WTC11 (cell line): ENCODE results near the gene NAALADL2. TPM values are rescaled to one million over a fixed set of nuclear protein-coding genes. Genes with fewer than 3 reads are reported as not detected.

ENCODE experiments used
- ATAC-seq: fragments of 200-7000 bp; cut with Tn5 transposase; 2 replicates; pipeline ENCODE4 v1.10.0; 2021; ENCODE audit warnings: mild to moderate bottlenecking, moderate library complexity
- CTCF ChIA-PET: fragments of 300-600 bp; sonication (Branson Sonifier 250); formaldehyde crosslinking; loops from one replicate; lab custom pipeline; 2021; ENCODE audit warnings: antibody characterized with exemption; lab: Charles Lee
- POLR2A ChIA-PET: fragments of 350-600 bp; sonication (Branson Sonifier 250); formaldehyde crosslinking; loops from one replicate; lab custom pipeline; 2021; ENCODE audit warnings: antibody characterized with exemption; lab: Charles Lee
- DNase-seq: peaks from one replicate; pipeline ENCODE4 v3.0.0; 2021; ENCODE audit warnings: low spot score
- H3K27ac Mint-ChIP-seq: 2 replicates; pipeline ENCODE4 v1.8.0; 2021; ENCODE audit warnings: mixed read lengths
- H3K27me3 Mint-ChIP-seq: 2 replicates; pipeline ENCODE4 v1.8.0; 2021; ENCODE audit warnings: low read depth, mild to moderate bottlenecking, moderate library complexity, mixed read lengths
- H3K36me3 Mint-ChIP-seq: 2 replicates; pipeline ENCODE4 v1.8.0; 2021; ENCODE audit warnings: mixed read lengths
- H3K4me1 Mint-ChIP-seq: 2 replicates; pipeline ENCODE4 v1.8.0; 2022; ENCODE audit warnings: mixed read lengths
- H3K4me3 Mint-ChIP-seq: 2 replicates; pipeline ENCODE4 v1.8.0; 2021; ENCODE audit warnings: mild to moderate bottlenecking, moderate library complexity, mixed read lengths
- H3K9me3 Mint-ChIP-seq: 2 replicates; pipeline ENCODE4 v1.8.0; 2021; ENCODE audit warnings: mixed read lengths
- ATF1 ChIP-seq: sonication (generic); formaldehyde crosslinking; IDR thresholded peaks from 2 replicates; pipeline ENCODE4 v1.8.1; 2023; ENCODE audit warnings: mild to moderate bottlenecking, moderate library complexity, missing genetic modification reagents
- CREB1 ChIP-seq: sonication (generic); formaldehyde crosslinking; IDR thresholded peaks from 2 replicates; pipeline ENCODE4 v1.8.0; 2023; ENCODE audit warnings: mild to moderate bottlenecking, missing genetic modification reagents
- ERG ChIP-seq: fragments of 250-450 bp; sonication (Bioruptor Pico); IDR thresholded peaks from 2 replicates; pipeline ENCODE4 v1.8.0; 2021; ENCODE audit warnings: mild to moderate bottlenecking
- ETV6 ChIP-seq: sonication (generic); formaldehyde crosslinking; IDR thresholded peaks from 2 replicates; pipeline ENCODE4 v1.8.1; 2022; ENCODE audit warnings: mild to moderate bottlenecking, missing genetic modification reagents
- JUN ChIP-seq: sonication (generic); formaldehyde crosslinking; IDR thresholded peaks from 2 replicates; pipeline ENCODE4 v1.8.0; 2023; ENCODE audit warnings: mild to moderate bottlenecking, missing genetic modification reagents
- MYBL2 ChIP-seq: sonication (generic); formaldehyde crosslinking; IDR thresholded peaks from 2 replicates; pipeline ENCODE4 v1.8.1; 2023; ENCODE audit warnings: mild to moderate bottlenecking, moderate library complexity, missing genetic modification reagents
- NFE2L1 ChIP-seq: sonication (generic); formaldehyde crosslinking; IDR thresholded peaks from 2 replicates; pipeline ENCODE4 v1.8.1; 2023; ENCODE audit warnings: missing genetic modification reagents
- NR3C1 ChIP-seq: sonication (generic); formaldehyde crosslinking; conservative IDR thresholded peaks from 2 replicates; pipeline ENCODE4 v1.8.1; 2023; ENCODE audit warnings: low read depth, mild to moderate bottlenecking, missing genetic modification reagents
- OVOL2 ChIP-seq: fragments of 250-450 bp; sonication (Bioruptor Pico); IDR thresholded peaks from 2 replicates; pipeline ENCODE4 v1.9.0; 2021; ENCODE audit warnings: mild to moderate bottlenecking, borderline replicate concordance
- RELA ChIP-seq: sonication (generic); formaldehyde crosslinking; IDR thresholded peaks from 2 replicates; pipeline ENCODE4 v1.8.1; 2022; ENCODE audit warnings: missing genetic modification reagents, mild to moderate bottlenecking, borderline replicate concordance
- SMAD3 ChIP-seq: sonication (generic); formaldehyde crosslinking; IDR thresholded peaks from 2 replicates; pipeline ENCODE4 v1.8.0; 2022; ENCODE audit warnings: missing genetic modification reagents, mild to moderate bottlenecking, borderline replicate concordance
- TCF7 ChIP-seq: sonication (generic); formaldehyde crosslinking; IDR thresholded peaks from 2 replicates; pipeline ENCODE4 v1.8.0; 2022; ENCODE audit warnings: mild to moderate bottlenecking, low read depth, missing genetic modification reagents, moderate library complexity
- ZBTB21 ChIP-seq: sonication (generic); formaldehyde crosslinking; IDR thresholded peaks from 2 replicates; pipeline ENCODE4 v1.8.1; 2023; ENCODE audit warnings: mild to moderate bottlenecking, missing genetic modification reagents, borderline replicate concordance
- ZNF121 ChIP-seq: sonication (generic); formaldehyde crosslinking; IDR thresholded peaks from 2 replicates; pipeline ENCODE4 v1.8.0; 2023; ENCODE audit warnings: missing genetic modification reagents
- ZNF281 ChIP-seq: sonication (generic); formaldehyde crosslinking; IDR thresholded peaks from 2 replicates; pipeline ENCODE4 v1.8.0; 2023; ENCODE audit warnings: mild to moderate bottlenecking, missing genetic modification reagents
- ZNF416 ChIP-seq: fragments of 250-450 bp; sonication (Bioruptor Pico); IDR thresholded peaks from 2 replicates; pipeline ENCODE4 v1.9.0; 2021; ENCODE audit warnings: mild to moderate bottlenecking, inconsistent platforms
- total RNA-seq: library from RNA; stranded (reverse); gene quantifications from 3 replicates; pipeline ENCODE4 v1.2.3, GENCODE V29; 2021
- TF ChIP-seq, protein P1 (sequence below): sonication (generic); formaldehyde crosslinking; conservative IDR thresholded peaks from 2 replicates; pipeline ENCODE4 v1.8.1; 2023; ENCODE audit warnings: mild to moderate bottlenecking, low read depth, missing genetic modification reagents, moderate library complexity
- TF ChIP-seq, protein P2 (sequence below): sonication (generic); formaldehyde crosslinking; conservative IDR thresholded peaks from 2 replicates; pipeline ENCODE4 v1.8.1; 2022; ENCODE audit warnings: mild to moderate bottlenecking, missing genetic modification reagents
- TF ChIP-seq, protein P3 (sequence below): sonication (generic); formaldehyde crosslinking; IDR thresholded peaks from 2 replicates; pipeline ENCODE4 v1.8.0; 2022; ENCODE audit warnings: missing genetic modification reagents
- TF ChIP-seq, protein P4 (sequence below): sonication (generic); formaldehyde crosslinking; IDR thresholded peaks from 2 replicates; pipeline ENCODE4 v1.8.1; 2022; ENCODE audit warnings: mild to moderate bottlenecking, moderate library complexity, missing genetic modification reagents
- TF ChIP-seq, protein P5 (sequence below): sonication (generic); formaldehyde crosslinking; IDR thresholded peaks from 2 replicates; pipeline ENCODE4 v1.8.1; 2022; ENCODE audit warnings: mild to moderate bottlenecking, missing genetic modification reagents, moderate library complexity, borderline replicate concordance
- TF ChIP-seq, protein P6 (sequence below): sonication (generic); formaldehyde crosslinking; IDR thresholded peaks from 2 replicates; pipeline ENCODE4 v1.8.0; 2022; ENCODE audit warnings: mild to moderate bottlenecking, missing genetic modification reagents

The NAALADL2 gene
- total RNA-seq, 1 experiment from 2014 or later, result 1.2 TPM

- TF ChIP-seq TCF7 (CRISPR knock-in tag) (no peak), MYBL2 (no peak), ZBTB21 (no peak), CREB1 (no peak), ETV6 (CRISPR knock-in tag) (no peak), ZNF416 (CRISPR knock-in tag) (no peak)
- TF ChIP-seq, protein P1, sequence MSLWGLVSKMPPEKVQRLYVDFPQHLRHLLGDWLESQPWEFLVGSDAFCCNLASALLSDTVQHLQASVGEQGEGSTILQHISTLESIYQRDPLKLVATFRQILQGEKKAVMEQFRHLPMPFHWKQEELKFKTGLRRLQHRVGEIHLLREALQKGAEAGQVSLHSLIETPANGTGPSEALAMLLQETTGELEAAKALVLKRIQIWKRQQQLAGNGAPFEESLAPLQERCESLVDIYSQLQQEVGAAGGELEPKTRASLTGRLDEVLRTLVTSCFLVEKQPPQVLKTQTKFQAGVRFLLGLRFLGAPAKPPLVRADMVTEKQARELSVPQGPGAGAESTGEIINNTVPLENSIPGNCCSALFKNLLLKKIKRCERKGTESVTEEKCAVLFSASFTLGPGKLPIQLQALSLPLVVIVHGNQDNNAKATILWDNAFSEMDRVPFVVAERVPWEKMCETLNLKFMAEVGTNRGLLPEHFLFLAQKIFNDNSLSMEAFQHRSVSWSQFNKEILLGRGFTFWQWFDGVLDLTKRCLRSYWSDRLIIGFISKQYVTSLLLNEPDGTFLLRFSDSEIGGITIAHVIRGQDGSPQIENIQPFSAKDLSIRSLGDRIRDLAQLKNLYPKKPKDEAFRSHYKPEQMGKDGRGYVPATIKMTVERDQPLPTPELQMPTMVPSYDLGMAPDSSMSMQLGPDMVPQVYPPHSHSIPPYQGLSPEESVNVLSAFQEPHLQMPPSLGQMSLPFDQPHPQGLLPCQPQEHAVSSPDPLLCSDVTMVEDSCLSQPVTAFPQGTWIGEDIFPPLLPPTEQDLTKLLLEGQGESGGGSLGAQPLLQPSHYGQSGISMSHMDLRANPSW (CRISPR knock-in tag), result no peak
- TF ChIP-seq, protein P2, sequence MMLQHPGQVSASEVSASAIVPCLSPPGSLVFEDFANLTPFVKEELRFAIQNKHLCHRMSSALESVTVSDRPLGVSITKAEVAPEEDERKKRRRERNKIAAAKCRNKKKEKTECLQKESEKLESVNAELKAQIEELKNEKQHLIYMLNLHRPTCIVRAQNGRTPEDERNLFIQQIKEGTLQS (CRISPR knock-in tag), result no peak
These were observed 532.5 kb downstream of the NAALADL2 start (continued) for GRCh38 chr3:175391601-175392000.

DNA sequence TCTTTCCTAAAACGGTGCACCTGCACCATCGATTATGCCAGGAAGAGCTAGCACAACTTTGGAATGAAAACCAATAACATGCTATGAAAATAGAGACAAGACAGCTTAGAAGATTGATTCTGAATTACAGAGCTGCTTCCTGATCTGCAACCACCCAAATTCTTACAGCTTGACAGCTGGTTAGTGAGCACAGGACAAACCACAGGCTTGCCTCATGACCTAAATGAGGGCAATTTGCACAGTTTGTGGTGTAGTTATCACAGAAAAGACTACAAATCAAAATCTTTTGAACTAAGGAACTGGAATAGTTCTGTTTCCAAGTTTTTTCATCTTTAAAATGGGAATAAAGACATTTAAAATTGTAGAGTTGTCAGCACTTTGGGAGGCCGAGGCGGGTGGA lies 533.5 kb downstream of the NAALADL2 start:
- Mint-ChIP-seq H3K36me3 (peaks cover 7% of the 10 kb centered on the region; the same call in 1 of the 2 replicates), H3K4me1 (peaks cover 18% of the 10 kb centered on the region)
- no peak for DNase-seq

GRCh38 chr3:175397372-175397771 lies 538.2 kb downstream of the NAALADL2 start:
- ChIA-PET CTCF (no interaction called here), POLR2A (no interaction called here)
- no peaks in the 10 kb centered on the region for H3K27me3 Mint-ChIP-seq
- H3K27ac Mint-ChIP-seq, result no peak overlapping the region
- DNase-seq (no peak), ATAC-seq (no peak)
- H3K4me3 Mint-ChIP-seq, result no peak overlapping the region
- peaks cover 30% of the 10 kb centered on the region for H3K4me1 Mint-ChIP-seq
- H3K9me3 Mint-ChIP-seq, result peaks cover 10% of the 10 kb centered on the region
- peaks cover 7% of the 10 kb centered on the region; the same call in 1 of the 2 replicates for H3K36me3 Mint-ChIP-seq
- TF ChIP-seq, protein P3, sequence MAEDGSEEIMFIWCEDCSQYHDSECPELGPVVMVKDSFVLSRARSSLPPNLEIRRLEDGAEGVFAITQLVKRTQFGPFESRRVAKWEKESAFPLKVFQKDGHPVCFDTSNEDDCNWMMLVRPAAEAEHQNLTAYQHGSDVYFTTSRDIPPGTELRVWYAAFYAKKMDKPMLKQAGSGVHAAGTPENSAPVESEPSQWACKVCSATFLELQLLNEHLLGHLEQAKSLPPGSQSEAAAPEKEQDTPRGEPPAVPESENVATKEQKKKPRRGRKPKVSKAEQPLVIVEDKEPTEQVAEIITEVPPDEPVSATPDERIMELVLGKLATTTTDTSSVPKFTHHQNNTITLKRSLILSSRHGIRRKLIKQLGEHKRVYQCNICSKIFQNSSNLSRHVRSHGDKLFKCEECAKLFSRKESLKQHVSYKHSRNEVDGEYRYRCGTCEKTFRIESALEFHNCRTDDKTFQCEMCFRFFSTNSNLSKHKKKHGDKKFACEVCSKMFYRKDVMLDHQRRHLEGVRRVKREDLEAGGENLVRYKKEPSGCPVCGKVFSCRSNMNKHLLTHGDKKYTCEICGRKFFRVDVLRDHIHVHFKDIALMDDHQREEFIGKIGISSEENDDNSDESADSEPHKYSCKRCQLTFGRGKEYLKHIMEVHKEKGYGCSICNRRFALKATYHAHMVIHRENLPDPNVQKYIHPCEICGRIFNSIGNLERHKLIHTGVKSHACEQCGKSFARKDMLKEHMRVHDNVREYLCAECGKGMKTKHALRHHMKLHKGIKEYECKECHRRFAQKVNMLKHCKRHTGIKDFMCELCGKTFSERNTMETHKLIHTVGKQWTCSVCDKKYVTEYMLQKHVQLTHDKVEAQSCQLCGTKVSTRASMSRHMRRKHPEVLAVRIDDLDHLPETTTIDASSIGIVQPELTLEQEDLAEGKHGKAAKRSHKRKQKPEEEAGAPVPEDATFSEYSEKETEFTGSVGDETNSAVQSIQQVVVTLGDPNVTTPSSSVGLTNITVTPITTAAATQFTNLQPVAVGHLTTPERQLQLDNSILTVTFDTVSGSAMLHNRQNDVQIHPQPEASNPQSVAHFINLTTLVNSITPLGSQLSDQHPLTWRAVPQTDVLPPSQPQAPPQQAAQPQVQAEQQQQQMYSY, result no peak
- TF ChIP-seq, protein P4, sequence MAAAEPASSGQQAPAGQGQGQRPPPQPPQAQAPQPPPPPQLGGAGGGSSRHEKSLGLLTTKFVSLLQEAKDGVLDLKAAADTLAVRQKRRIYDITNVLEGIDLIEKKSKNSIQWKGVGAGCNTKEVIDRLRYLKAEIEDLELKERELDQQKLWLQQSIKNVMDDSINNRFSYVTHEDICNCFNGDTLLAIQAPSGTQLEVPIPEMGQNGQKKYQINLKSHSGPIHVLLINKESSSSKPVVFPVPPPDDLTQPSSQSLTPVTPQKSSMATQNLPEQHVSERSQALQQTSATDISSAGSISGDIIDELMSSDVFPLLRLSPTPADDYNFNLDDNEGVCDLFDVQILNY (CRISPR knock-in tag), result no peak
- TF ChIP-seq RELA (CRISPR knock-in tag) (no peak), ZNF281 (CRISPR knock-in tag) (no peak), ERG (no peak), OVOL2 (no peak), NFE2L1 (no peak), NR3C1 (CRISPR knock-in tag) (no peak)
- TF ChIP-seq, protein P5, sequence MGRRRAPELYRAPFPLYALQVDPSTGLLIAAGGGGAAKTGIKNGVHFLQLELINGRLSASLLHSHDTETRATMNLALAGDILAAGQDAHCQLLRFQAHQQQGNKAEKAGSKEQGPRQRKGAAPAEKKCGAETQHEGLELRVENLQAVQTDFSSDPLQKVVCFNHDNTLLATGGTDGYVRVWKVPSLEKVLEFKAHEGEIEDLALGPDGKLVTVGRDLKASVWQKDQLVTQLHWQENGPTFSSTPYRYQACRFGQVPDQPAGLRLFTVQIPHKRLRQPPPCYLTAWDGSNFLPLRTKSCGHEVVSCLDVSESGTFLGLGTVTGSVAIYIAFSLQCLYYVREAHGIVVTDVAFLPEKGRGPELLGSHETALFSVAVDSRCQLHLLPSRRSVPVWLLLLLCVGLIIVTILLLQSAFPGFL (CRISPR knock-in tag), result no peak
- TF ChIP-seq, protein P6, sequence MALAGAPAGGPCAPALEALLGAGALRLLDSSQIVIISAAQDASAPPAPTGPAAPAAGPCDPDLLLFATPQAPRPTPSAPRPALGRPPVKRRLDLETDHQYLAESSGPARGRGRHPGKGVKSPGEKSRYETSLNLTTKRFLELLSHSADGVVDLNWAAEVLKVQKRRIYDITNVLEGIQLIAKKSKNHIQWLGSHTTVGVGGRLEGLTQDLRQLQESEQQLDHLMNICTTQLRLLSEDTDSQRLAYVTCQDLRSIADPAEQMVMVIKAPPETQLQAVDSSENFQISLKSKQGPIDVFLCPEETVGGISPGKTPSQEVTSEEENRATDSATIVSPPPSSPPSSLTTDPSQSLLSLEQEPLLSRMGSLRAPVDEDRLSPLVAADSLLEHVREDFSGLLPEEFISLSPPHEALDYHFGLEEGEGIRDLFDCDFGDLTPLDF (CRISPR knock-in tag), result no peak

More for the DNA sequence above, 533.5 kb downstream of the NAALADL2 start:
- Mint-ChIP-seq H3K27me3 (no peaks in the 10 kb centered on the region), H3K27ac (no peak overlapping the region), H3K9me3 (peaks cover 11% of the 10 kb centered on the region), H3K4me3 (no peak overlapping the region)
- ChIA-PET CTCF (no interaction called here), POLR2A (no interaction called here)
- no peak for ATAC-seq
- no peak for TF ChIP-seq ATF1 (CRISPR knock-in tag)
- TF ChIP-seq ZNF121, result no peak
- TF ChIP-seq SMAD3 (CRISPR knock-in tag), result no peak
- no peak for TF ChIP-seq JUN (CRISPR knock-in tag)
